NCI-H69 (cell line): ENCODE measurements around the gene RICTOR.

Source experiments
- DNase-seq: peaks from one replicate; lab custom pipeline; 2025; lab: John Stamatoyannopoulos, UW

Gene RICTOR, protein sequence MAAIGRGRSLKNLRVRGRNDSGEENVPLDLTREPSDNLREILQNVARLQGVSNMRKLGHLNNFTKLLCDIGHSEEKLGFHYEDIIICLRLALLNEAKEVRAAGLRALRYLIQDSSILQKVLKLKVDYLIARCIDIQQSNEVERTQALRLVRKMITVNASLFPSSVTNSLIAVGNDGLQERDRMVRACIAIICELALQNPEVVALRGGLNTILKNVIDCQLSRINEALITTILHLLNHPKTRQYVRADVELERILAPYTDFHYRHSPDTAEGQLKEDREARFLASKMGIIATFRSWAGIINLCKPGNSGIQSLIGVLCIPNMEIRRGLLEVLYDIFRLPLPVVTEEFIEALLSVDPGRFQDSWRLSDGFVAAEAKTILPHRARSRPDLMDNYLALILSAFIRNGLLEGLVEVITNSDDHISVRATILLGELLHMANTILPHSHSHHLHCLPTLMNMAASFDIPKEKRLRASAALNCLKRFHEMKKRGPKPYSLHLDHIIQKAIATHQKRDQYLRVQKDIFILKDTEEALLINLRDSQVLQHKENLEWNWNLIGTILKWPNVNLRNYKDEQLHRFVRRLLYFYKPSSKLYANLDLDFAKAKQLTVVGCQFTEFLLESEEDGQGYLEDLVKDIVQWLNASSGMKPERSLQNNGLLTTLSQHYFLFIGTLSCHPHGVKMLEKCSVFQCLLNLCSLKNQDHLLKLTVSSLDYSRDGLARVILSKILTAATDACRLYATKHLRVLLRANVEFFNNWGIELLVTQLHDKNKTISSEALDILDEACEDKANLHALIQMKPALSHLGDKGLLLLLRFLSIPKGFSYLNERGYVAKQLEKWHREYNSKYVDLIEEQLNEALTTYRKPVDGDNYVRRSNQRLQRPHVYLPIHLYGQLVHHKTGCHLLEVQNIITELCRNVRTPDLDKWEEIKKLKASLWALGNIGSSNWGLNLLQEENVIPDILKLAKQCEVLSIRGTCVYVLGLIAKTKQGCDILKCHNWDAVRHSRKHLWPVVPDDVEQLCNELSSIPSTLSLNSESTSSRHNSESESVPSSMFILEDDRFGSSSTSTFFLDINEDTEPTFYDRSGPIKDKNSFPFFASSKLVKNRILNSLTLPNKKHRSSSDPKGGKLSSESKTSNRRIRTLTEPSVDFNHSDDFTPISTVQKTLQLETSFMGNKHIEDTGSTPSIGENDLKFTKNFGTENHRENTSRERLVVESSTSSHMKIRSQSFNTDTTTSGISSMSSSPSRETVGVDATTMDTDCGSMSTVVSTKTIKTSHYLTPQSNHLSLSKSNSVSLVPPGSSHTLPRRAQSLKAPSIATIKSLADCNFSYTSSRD (N-terminal part only)

DNA sequence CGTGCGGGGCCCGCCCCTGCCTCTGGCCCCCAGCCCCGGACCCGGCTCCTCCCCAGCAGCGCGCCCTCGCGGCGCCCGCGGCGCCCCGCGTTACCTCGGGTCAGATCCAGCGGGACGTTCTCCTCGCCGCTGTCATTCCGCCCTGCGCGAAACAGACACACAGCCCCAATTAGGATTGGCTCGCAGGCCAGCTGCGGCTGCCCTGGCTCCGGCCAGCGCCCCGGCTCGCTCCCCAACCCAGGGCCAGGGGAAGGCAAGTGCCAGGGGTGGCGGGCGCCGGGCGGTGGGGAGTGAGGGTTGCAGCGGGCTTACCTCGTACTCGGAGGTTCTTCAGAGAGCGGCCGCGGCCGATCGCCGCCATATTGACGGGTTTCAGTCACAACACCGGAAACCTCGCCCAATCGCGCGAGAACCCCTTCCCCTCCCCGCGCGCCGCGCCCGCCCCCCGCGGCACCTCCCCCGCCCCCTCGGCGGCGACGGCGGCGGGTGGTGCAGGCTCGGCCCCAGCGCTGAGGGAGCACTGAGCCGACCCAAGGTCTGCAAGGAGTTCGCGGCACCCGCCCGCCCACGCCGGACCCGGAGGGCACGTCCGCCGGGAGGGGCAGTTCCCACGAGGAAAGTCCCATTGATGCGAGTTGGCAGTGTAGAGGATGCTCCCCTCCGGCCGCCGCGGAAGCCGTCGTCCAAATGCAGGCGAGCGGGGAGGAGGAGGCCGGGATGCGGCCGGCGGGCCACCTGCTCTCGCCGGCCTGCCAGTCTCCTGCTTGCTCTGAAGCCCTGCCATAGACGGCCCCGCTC is at the start of gene RICTOR:
TSS of gene RICTOR (minus strand) at position 383 of the 798 bp plus-strand sequence. CDS start at position 361, 22 bp downstream.
- DNase-seq: peak; percentile 95

DNA sequence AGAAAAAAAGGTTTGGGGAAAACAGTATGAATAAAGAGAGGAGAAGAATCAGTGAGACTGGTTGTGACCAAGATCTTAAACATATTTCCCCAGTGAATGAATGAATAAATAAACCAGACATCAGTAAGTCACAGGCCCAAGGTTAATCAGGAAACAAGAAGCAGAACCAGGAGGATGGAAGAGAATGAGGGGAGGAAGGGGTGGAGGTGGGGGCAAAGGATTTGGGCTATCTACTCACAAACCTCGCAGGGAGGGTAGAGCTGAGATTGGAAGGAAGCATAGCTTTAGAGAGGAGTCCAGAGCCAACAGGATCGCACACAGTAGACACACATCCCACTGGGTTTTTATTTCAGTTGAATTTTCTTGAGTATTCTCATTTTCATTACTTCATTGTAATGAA is 47.7 kb upstream of the RICTOR start:
- DNase-seq: no peak

DNA sequence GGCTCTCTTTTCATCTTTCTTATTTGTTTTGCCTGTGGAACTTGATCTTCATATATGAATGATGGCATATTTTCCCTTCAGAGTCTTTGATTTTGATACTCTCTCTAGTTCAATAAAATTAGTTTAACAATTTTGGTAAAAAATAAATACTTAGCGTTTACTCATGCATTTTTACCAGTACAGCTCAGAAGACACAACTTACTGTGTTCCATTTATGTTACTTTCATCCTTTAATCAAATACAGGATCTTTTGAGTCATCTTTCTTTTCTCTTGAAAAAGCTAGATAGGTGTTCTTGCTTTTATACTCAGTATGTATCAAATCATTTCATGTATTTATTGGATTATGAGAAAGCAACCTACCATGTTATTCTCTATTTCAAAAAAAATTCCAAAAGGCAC is 47.1 kb upstream of the RICTOR start:
- DNase-seq: no peak

DNA sequence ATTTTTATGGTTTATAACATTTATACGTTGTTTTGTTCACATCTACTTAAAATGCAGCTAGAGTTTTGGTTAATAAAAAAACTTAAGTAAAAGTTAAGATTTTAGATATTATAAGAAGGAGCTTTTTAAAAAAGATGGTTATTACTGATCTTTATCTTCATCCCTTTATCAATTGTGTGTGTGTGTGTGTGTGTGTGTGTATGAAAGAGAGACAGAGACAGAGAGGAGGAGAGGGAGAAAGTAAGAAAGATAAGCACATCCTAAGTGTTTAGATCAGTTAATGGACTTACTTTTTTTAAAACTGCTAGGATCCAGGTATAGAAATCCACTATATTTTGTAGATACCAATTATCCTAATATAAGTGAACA is 45.8 kb upstream of the RICTOR start:
- DNase-seq: no peak

DNA sequence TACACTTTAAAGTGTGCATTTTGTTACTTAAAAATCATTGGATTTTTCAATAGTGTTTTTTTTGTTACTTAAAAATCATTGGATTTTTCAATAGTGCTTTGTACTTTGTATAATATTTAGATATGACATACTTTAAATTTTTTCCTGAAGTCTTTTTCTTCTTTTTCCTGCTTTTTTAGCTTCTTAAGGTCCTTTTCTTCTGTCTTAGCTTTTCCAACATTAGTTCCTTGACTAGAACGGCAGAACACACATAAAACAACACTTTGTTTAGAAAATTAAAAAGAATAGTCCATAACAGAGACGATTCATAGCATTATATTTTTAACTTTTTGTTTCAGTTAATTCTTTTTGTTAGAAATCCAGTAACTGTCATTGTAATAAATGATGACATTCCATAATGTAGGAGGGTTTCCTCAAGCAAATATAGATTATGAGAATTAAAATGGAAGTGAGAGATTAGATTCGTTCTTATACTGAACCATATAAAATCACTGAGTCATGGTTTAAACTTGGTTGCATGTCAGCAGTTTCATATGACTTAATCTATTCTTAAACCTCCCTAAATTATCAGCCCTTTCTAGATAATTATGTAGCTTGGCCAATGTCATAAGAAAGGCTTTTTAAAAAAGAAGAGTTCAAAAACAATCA is 45.3 kb upstream of the RICTOR start:
- DNase-seq: no peak

DNA sequence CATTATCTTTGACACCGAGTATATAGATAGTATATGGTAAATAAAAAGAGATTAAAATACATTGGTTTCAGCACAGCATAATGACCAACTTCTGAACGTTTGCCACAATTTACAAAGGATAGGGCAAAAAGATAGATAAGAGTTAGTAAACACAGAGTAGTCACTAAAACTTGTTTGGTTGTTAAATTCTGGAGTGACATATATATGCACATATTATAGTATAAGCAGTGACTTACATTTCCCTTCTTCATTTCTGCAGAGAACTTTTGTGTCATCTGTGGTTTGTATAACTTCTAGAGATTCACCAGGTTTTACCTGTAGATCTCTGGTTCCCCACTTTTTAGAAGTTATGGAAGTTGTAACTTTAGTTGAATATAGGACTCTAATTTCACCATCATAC is 44.4 kb upstream of the RICTOR start:
- no peak for DNase-seq

DNA sequence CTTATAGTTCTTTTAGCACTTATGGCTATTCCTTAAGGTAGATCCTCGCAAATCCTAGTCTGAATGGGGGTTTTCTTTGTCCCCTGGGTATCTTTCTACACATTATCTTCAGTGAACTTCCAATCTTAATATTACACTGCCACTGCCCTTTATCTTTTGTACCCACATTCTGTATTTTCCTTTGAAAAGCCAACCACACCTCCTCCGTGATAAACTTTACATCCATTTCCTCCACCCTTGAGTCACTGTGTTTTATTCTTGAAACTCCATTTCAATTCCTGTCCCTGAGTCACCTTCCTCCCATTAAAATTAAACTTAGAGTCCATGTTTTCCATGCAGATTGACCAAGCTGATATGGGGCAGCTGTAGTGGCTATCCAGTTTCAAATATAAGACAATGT is 43.2 kb upstream of the RICTOR start:
- no peak for DNase-seq

DNA sequence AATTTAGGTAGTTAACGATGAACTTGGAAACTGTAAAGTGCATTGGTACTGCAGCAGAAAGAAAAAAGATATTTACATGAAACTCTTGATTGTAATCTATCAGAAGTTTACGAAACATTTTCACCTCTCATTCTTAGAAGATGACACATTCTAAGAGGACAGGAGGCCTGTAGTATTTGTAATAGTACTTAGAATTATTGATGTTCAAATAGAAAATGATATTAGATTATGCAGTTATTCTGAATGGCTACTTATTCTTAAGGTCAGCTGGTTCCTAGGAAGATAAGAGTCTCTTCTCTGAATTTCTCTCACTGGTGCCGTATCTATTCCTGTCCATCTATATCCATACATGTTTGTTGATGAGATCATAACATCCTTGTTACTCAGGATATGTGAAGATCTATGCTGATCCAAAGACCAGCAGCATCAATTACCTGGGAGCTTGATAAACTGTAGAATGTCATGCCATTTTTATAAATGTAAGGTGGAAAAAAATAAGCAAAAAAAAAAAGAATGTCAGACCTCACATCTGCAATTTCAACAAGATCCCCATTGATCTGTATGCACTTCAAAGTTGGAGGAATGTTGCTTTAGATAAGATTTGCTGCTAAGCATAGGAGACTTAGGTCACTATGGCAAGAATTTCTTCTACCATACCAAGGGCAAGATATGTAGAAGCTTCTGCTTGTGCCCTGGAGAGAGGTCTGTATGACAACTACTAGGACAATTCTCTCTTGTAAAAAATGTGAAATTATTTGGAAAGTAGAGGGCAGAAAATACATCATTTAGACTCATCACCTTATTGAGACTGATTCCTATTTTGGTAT is 42.4 kb upstream of the RICTOR start:
- no peak for DNase-seq

DNA sequence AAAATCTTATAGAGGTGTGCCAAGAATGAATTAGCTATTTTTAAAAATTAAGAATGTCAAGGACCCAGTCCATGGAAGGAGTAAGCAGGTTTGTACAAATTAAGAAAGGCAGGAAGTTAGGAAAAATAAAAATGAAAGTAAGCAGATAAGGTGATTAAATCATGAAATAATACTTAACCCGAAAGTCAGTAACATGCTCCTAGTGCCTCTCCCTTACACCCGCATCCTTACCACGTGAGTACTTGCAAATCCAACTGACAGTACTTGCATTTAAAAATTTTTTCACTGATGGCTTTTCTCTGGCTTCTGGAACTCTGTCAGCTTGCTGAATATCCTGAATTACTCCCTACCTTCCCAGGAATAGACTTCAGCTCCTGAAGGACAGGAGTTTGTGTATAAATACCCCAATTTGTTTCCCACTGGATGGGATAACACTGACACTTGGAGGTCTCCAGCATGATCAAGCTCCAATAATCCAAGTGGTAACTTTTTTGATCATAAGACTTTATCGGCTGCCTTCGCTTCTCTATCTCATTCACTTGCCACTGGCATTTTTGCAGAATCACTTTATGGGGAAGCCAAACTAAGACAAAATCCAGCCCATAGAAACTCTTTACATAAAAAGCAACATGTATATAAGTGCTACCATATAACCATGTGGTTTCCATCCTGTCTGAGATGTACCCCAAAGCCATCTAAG is 41.6 kb upstream of the RICTOR start:
- DNase-seq: no peak

DNA sequence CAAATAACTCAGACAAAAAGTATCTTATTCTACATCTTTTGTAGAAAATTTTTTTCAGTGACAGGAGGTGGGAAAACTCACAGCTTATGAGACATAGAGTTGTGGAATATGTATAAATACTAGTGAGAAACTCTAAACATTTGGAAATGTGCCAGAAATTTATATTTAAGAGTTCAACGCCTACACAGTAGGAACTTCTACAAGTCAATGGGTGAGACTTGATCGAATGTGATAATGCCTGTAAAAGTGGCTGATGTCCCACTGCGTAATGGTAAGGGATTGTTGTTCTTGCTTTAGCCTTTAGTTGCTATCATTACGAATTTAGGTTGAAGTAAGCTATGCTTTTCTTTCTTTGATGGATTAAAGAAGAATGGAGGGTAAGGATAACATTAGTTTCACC is 40.0 kb upstream of the RICTOR start:
- DNase-seq: no peak

DNA sequence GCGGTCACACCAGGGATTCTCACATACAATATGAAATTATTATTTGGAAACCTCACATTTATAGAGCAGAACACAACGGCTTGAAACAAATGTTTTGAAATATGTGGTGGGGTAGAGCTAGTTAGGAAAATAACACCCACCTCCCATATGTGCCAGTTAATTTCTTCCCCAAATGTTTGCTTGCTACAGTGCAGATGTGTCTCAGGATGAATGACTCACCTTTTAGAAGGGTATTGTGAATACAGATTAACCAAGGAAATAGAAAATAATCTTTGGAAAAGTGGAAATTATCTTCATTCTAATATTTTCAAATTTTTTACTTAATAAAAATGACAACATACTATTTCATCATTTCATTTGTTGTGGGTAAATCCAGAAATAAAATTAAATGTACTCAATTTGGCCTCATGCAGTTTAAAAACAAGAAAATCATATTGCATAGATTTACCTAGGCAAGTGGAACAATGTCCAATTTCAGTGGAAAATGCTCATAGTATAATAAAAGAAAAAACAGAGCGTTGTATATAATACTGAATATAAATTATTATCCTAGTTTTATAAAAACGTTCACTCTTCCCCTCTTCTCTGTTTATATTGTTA is 39.3 kb upstream of the RICTOR start:
- no peak for DNase-seq

DNA sequence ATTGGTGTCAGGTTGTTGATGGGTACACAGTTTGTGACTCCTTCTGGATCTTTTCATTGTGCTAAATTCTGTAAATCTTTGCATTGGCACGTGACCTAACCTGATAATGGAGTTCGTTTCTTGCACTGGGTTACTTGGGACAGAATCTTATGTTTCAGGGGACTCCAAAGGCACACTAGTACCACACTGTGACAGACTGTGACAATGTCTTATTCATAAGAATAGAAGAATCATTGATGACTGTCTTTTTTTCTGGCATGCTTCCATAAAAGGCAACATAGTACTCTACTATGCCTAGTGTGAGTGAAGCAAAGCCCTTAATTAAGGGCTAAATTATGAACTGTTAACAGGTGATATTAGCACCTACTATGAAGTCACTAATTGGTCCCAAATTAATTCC is 35.4 kb upstream of the RICTOR start:
- no peak for DNase-seq

DNA sequence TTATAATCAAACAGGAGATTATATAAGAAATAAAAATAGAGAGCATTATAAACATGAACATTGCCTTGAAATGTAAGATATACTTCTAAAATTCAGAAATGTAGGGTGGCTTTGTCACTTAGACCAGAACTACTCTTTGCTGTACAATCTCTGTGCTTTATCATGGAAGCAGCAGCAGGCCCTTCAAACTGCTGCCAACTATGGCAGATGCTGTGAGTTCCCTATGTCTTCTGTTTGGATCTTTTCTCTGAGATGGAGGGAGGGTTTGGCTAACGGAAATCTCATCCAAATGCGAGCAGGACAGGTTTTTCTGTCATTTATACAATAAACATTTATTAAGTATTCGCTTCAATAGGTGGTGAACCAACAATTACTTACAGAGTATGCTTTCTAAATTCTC is 34.8 kb upstream of the RICTOR start:
- DNase-seq: no peak

DNA sequence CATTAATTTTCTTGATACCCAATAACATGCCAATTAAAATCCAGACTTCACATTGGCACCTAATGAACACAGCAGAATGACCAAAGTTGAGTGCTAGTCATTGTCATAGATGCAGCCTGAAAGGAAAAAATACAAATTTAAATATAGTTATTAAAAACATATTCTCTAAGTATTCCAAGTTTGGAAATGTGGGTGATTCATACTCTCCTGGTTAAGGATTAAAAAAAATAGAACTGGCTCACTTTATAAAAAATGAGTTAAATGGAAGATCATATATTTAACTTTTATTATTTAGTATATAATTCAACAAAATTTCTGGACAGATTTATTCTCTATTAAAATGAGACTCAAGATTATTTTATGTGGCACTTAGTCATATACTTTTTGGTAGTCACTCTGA is 33.2 kb upstream of the RICTOR start:
- no peak for DNase-seq

DNA sequence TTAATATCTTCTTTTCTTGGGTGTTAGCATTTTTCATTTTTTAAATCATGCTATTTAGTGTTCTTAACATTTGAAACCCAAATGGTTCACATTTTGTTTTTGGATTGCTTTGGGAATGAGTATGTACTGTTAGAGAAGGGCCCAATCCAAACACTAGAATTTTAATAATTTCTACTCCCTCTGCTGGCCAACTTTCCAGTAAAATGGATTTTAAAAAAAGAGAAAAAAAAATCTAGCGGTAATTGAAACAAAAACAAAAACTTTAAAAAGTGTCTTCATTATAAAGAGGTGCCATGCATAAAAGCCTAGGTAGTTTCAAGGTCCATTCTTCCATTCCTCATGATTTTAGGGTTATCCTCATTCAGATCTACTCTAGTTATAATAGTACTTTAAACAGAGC is 32.1 kb upstream of the RICTOR start:
- DNase-seq: no peak

DNA sequence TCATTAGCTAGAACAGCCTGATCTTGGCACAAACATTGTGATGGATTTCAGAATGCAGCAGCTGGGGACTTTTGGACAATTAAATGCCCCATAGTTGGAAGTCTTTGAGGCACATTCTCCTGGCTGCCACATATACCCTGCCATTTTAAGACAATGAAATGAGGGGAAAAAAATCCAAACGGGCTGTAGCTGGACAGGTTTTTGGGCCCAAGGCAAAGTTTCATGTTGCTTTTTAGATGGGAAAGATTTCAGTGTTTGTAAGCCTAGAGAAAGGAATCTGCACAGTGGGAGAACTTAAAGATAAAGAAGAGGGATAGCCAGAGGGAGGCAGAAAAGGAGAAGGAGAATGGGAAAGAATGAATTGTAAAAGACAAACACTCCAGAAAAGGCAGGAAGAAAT is 30.0 kb upstream of the RICTOR start:
- no peak for DNase-seq

DNA sequence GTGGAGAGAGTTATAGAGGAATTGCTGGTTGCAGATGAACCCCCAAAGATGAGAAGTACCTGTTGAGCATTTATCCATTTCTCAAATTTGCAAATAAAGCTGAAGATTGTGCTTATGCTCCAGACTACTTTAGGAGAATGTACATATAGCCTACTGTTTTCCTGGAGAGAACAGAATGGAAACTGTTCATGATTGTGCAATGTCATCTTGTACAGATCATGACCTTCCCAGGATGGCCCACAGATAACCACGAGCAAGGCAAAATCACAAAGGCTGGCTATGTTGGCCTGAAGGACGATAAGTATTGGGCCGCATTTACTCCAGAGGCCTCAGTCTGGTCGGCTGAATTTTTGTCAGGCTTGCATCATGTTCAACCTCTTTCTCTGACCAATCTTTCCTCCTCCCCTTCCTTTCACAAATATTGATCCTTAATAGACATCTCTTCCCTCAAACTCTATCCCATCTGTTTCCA is 28.5 kb upstream of the RICTOR start:
- DNase-seq: no peak

DNA sequence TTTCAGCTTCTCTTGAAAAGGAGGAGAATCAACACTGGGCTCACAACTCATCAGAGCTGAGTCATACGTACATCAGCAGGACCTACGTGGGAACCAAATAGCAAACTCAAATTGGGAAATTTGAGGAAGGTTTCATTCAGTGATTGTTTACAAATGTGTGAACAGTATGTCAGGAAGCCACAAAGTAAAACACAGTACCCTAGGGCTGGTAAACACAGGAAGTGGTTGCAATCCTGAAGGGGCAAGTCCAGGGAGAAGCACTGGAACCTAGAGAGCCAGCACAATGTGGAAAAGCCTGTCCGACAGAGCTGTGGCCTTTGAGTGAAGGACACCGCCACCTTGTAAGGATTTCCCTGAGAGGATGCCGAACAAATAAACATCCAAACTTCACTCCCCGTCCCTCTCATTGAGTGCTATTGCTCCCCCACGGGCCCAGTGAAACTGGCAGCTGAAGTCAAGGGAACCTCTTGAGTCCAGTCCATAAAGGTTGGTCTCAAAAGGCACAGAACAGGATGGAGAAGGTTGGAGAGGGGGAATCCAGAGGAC is 26.7 kb upstream of the RICTOR start:
- DNase-seq: peak; percentile 10
